Stimulated activated CD4-positive, alpha-beta T cell treated with anti-CD3 and anti-CD28 coated beads, Interleukin-15, amount 100 ng/mL, for 48 hours (primary cell): ENCODE results near the gene CPLX4.

Experiments
- DNase-seq, 2 donors: peaks; one replicate each; pipeline ENCODE4 v3.0.0-alpha.2; 2020; ENCODE audit warnings: low read depth in 2 of 2

Gene CPLX4, protein sequence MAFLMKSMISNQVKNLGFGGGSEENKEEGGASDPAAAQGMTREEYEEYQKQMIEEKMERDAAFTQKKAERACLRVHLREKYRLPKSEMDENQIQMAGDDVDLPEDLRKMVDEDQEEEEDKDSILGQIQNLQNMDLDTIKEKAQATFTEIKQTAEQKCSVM

GRCh38 chr18:59318460-59319050, at the start of gene CPLX4:
Gene CPLX4 (minus strand): TSS chr18:59318649. CDS start chr18:59318462, 187 bp downstream.
- no peak for DNase-seq

GRCh38 chr18:59360381-59360780, 41.9 kb upstream of the CPLX4 start:
- no peak for DNase-seq

- DNase-seq, result no peak
Measured at GRCh38 chr18:59359576-59359952, 41.1 kb upstream of the CPLX4 start.

DNA sequence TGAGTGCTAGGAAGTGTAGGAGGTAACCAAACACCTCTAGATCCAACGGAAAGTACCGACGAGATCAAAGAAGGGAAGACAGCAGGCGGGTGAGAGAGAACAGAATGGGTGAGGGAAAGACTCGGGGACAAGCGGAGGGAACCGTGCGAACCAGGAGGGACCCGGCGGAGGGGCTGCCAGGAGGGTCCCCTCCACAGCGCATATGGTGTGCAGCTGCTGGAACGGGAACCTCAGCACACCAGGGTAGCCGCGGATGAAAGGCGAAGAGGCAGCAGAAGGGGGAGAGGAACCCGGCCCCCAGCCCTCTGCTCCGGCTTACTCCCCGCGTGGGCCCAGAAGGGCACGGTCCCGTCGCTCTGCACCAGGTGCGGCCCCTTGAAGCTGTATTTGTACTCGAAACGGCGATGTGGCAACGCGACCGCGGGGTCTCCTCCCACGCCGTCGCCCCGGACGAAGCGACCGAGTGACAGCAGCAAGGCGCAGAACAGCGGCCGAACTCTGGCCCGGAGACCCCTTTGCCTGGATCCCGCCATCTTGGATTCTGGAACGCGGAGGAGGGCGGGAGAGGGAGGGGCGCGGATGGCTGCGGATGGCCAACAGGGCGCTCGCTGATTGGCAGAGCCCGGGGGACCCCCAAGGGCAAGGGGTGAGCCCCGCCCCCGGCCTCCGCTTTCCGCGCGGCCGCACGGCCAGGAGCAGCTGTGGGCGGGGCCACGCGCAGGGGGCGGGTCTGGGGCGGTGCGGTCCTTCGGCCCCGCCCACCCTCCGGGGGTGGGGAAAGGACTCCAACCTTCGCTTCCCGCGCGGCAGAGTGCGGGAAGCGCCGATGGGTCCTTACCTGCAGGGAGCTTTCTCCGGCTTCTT, 40.5 kb upstream of the CPLX4 start, which contains the start of gene LMAN1:
LMAN1 (minus strand) TSS at position 554 of the 864 bp plus-strand sequence; CDS start at position 533, 21 bp downstream.
- peak; percentile 89 to 94 for DNase-seq

- DNase-seq, result peak in 1 of 2 donors; percentile 23
Measured at GRCh38 chr18:59358414-59358711, 39.9 kb upstream of the CPLX4 start.

DNA sequence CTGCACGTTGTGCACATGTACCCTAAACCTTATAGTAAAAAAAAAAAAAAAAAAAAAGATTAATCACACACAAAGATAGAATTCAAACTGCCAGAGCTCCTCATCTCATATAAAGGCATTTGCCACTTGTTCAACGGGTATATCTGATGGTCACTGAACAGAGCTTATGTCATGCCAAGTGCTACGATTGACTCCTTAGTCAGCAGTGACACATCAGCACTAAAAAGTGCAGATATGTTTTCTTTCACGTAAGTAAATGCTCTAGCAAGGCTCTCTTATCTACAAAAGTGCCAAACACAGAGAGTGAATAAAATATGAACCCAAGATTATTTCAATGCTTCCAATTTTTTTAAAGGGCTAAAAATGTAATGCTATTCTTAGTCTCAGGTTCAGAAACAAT, 39.5 kb upstream of the CPLX4 start:
- DNase-seq, result no peak

- DNase-seq, result no peak
Measured at GRCh38 chr18:59354731-59355130, 36.3 kb upstream of the CPLX4 start.

DNA sequence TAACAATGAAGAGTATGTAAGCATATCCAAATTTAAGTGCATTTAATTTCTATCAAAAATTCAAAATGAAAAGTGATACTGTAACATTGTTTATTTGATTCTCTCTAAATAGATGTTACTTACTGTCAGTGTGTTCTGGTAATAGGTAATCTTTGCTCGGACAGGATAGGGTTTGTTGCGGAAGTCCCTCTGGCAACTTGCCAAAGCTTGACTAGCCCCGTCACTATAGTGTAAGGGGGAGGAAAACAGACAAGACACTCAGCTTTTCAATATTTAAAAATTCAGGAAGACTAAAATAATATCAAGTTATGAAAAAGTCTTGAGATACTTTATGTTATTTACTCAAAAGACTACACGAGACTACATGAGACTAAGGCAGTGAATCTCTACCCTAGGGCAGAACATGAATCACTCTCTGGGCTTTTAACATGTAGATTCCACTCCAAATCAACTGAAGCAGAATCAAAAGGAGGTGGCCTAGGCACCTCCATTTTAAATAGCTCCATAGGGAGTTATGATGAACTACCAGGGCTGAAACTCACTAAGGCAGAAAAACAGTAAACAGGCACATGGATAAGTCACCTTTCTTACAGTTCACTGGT, 34.7 kb upstream of the CPLX4 start:
- no peak for DNase-seq

DNA sequence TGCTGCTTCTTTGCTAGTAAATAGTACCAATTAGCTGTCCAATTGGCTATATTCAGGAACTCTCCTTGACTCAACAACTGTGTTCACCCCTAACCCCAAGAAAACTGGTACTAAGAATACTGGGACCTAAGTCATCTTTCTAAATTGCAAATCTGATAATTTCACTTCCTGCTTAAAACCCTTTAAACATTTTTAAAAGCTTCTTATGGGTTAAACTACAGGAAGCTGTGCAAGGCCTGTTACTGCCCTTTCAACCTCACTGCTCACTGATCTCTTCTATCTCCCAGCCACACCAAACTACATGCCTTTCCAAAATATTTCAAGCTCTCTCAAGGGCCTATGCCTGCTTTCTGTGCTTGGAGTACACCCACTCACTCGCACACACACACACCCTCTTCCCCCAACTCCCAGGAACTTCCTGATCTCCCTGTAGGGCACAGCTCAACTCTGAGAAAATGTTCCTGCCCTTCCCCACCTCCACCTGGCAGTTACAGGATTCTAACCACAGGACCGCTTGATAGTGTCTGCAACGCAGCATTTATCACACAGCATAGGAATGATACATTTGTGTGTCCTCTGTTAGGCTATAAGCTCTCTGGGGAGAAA, 33.9 kb upstream of the CPLX4 start:
- no peak for DNase-seq

DNA sequence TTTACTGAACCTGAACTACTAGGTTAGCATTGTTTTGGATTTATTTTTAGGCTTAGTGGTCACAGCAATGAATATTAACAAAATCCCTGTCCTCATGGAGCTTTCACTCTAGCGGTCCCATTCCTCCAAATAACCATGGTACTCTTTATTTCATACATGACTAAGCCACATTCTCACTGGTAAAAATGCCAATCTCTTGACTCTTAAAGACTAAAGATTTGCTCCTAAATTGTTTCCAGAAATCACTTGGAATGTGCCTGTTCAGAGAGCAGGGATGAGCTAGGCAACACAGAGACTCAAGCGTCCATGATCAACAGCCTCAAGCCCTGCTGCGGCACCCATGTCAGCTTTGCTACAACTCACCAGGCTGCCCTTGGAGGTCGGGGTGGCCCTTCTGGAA, 27.1 kb upstream of the CPLX4 start:
- no peak for DNase-seq

DNA sequence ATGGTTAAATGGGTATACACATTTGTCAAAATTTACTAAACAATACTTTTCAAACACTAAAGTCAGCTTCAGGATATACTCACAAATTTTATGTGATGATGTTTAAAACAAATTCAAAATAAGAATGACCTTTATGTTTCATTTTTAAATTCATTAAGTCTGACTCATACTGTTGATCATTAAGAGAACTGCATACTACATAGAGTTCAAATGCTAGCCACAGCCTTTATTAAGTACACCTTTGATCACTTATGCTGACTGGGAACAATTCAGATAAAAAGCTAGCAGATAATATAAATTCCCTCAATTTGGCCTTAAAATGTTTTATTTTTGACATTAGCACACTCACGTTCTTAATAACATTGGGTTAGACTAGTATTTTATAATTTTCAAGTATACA, 26.5 kb upstream of the CPLX4 start:
- DNase-seq, result no peak

DNA sequence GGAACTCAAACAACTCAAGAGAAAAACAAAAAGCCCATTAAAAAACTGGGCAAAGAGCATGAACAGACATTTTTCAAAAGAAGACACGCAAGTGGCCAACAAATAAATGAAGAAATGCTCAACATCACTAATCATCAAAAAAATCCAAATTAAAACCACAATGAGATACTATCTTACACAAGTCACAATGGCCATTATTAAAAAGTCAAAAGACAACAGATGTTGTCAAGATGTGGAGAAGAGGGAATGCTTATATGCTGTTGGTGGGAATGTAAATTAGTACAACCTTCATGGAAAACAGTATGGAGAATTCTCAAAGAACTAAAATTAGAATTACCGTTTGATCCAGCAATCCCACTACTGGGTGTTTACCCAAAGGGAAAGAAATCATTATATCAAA, 25.5 kb upstream of the CPLX4 start:
- no peak for DNase-seq

GRCh38 chr18:59340817-59341216, 22.4 kb upstream of the CPLX4 start:
- no peak for DNase-seq

- no peak for DNase-seq
Measured at GRCh38 chr18:59340312-59340711, 21.9 kb upstream of the CPLX4 start.

- no peak for DNase-seq
Measured at GRCh38 chr18:59332986-59333385, 14.5 kb upstream of the CPLX4 start.

DNA sequence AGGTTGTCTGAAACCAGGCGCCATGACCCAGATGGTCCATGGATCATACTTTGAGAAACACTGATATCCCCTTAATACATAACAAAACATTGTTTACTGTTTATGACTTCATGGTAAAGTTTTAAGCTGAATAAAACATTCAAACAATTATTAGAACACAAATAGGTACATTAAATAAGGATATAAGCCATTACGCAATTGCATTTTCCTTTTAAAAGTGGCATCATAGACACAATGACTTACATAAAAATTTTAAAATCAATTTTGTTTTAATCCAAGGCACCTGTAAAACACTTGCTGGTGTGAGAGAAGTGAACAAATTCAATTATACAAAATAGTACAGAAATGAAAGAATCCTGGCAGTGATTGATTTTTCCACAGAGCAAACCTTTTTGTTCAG, 10.2 kb upstream of the CPLX4 start:
- no peak for DNase-seq

DNA sequence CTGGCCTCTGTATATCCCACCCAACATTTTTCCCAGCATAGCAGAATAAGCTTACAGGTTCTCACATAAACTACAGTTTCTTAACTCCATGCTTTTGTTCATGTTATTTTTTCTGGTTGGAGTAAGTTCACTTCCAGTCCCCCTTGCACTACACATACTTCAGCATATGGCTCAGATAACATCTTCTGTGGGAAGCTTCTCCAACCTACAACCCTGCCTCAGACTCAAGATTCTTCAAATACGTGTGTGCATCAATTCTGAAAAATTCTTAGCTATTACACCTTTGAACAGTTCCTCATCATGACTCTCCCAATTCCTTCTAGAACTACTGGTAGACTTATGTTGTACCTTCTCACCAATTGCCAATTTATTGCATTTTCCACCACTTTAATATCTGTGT, 7.5 kb upstream of the CPLX4 start:
- DNase-seq, result no peak

DNA sequence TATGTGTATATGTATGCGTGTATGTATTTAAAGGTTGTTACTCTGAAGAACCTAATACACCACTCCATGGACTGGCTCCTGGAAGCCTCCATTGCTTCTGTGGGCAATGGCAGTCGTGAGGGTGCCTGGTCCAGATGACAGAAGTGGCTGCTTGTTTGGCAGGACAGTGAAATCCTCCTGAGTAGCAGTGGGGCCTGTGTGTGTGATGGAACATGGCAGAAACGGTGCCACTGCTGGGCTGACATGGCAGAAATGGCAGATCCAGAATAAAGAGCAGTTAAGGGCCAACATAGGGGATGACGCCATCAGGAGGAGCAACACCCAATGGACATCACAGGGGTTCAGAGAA, 6.1 kb upstream of the CPLX4 start:
- no peak for DNase-seq

DNA sequence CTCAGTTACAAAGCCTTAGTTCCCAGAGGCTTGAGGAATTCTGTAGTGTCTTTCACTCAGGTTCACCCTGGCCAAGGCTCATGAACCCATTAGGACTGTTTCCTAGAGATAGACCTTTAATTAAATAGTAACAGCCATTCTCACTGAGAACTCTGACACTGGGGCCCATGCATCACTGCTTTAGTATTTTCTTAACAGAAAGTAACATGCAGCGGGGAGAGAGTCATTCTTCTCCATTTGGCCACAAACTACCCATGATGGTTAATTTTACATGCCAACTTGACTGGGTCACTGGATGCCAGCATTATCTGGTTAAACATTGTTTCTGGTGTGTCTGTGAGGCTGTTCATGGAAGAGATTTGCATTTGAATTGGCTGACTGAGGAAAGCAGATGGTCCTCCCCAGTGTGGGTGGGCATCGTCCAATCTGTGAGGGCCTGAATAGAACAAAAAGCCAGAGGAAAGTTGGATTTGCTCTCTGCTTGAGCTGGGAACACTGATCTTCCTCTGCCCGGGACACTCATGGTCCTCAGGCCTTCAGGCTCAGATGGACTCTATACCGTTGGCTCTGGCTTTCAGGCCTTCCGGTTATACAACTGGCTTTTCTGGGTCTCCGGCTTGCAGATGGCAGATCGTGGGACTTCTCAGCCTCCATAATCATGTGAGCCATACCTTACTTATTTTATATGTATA, 5.6 kb upstream of the CPLX4 start:
- DNase-seq, result no peak

DNA sequence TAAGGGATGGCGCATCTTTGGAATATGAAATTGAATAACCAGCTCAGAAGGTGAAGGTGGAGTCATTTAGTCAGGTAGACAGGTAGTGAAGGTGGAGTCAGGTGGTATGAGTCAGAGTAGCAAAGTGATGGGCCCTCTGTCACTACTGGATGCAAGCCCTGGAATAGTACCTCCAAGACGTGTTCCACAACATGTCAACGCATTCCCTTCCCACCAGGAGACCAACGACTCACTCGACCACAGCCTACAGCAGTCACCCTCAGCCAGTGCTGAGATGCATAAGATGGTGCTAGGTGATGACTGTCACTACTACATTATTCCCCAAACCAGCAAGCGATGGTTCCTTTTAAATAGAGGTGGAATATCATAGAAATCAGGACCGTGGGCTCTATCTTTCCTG, 6.8 kb downstream of the CPLX4 start:
- DNase-seq, result no peak

GRCh38 chr18:59308938-59309260, 9.6 kb downstream of the CPLX4 start:
- no peak for DNase-seq
